EH (cell line): ENCODE data around the gene KCNMB1.

Experiments used
- DNase-seq: peaks from one replicate; pipeline ENCODE4 v3.0.0-alpha.2; 2015; ENCODE audit warnings: low read depth

Gene KCNMB1, protein sequence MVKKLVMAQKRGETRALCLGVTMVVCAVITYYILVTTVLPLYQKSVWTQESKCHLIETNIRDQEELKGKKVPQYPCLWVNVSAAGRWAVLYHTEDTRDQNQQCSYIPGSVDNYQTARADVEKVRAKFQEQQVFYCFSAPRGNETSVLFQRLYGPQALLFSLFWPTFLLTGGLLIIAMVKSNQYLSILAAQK

GRCh38 chr5:170388818-170389549 lies at the start of gene KCNMB1:
Gene KCNMB1, minus strand, starts transcription at chr5:170389367. Its CDS starts 3,920 bp downstream, at chr5:170385447.
- DNase-seq = peak; percentile 7

- DNase-seq = no peak
These were observed 49.4 kb upstream of the KCNMB1 start for GRCh38 chr5:170438581-170438980.

DNA sequence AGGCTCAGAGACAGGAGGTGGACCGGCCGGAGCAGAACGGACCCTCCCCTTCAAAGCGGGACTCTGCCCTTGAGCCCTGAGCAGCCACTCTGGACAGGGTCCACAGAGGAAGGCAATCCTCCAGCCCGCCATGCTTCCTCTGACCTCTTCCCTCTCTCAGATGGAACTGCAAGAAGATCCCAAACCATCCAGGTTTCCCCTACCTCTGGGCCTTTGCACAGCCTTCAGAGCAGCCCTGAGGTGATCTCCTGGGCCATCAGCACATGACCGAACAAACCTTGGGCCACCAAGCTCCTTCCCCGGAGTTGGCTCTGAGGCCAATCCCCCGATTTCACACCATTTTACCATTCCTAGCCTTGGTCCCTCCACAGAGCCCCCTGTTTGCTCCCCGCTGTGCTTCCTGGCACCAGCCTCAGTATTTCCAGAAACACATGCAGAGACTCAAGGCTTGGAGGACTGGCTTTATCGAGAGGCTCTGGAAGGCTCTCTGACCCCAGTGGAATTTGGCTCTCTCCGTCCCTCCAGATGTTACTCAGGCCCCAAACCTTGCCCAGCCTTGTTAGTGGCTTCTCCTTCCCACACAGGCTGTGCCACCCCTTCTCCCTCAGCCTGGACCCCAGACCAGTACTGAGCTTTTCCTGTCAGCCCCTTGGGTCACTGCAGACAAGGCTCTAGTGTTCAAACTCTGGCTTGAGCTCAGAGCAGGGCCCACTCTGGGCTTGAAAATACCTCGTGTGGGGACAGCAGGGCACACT lies 48.6 kb upstream of the KCNMB1 start:
- DNase-seq = no peak

GRCh38 chr5:170436335-170436734 lies 47.2 kb upstream of the KCNMB1 start:
- no peak for DNase-seq

DNA sequence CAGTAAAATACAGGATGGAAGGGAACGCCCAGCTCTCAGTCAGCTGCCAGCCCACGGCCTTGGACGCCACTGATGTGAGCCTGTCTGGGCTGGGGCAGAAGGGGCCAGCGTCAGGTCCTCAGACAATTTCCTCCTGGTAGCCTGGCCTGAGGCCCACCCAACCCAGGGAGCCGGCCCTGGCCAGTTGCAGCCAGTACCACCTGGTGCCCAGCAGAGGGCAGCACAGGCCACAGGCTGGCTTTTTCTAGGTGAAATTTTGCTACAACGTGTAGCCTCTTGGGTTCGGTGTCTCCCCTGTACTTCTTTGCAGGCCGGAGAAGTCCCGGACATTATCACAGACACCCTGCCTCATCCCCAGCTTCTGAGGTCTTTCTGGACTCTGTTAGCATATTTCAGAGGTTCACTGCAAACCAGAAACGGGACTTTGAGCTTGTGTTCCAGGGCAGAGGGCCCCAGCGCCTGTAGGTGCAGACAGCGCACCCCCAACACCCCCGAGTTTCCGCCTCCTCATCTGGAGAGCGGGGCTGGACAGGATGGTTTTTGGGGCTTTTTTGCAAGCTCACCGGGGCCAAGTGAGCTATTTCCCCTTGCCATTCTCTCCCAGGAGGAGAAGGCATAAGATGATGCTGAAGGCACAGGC lies 45.9 kb upstream of the KCNMB1 start:
- peak; percentile 59 for DNase-seq

DNA sequence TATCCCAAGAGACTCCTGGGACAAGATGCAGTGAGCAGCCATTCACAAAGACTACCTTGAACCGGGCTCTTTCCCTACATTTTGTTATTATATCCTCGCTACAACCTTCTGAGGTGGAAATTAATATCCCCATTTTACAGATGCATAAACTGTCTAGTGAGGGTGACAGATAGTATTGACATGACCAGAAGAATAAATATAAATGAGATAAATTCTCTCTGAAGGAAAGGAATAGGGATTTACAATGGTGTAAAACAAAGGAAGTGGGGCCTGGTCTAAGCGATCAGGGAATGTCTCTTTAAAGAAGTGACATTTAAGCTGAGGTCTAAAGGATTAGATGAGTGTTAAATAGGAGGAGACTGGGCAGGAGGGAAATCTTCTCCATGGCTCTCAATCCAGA lies 43.5 kb upstream of the KCNMB1 start:
- DNase-seq = no peak

DNA sequence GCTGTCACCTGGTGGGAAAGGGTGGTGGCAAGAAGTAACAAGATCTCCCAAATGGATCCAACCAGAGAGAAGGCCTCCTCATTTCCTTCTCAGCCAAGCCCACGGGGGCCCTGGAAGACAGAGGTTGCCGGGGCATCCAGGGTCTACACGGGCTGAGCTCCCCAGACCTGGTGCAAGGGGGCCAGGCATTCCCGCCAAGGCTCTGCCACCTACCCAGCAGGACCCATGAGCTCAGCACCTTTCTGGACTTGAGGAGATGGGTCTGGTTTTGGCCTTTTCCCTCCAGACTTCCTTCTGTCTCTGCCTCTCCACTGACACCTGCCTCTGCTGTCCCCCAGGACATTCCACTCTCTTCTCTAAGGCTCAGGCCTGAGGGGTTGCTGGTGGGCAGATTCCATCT lies 42.4 kb upstream of the KCNMB1 start:
- no peak for DNase-seq

- DNase-seq = peak; percentile 43
These were observed 41.8 kb upstream of the KCNMB1 start for GRCh38 chr5:170430866-170431437.

DNA sequence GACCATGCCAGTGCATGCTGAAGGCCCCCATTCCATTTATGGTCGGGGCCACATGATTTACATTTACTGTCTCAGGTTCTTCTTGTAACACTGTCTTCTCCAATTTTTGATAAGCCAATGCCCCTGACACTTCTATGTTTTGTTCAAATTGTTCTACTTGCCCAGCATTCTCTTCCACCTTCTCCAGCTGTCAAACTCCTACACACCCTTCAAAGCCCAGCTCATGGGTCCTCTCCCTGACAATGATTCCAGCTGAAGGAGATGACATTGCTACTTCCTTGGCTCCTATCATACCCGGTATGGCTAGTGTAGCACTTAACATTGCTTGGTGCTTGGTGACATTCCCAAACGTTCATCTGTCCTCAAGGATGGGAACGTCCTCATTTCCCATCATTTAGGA lies 41.1 kb upstream of the KCNMB1 start:
- no peak for DNase-seq

DNA sequence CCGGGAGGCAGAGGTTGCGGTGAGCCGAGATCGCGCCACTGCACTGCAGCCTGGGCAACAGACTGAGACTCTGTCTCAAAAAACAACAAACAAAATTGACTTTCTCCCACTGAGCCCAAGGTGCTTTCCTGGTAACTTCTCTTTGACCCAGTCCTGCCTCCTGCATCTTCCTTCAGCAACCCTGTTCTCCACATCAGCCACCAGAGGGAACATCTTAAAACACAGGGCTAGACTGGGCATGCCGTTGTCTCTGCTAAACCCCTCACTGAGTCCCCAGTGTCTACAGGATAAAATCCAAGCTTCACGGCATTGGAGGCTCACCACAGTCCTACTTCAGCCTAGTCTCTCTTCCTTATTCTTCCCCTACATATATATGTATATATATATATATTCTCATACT lies 39.8 kb upstream of the KCNMB1 start:
- peak; percentile 15 for DNase-seq

DNA sequence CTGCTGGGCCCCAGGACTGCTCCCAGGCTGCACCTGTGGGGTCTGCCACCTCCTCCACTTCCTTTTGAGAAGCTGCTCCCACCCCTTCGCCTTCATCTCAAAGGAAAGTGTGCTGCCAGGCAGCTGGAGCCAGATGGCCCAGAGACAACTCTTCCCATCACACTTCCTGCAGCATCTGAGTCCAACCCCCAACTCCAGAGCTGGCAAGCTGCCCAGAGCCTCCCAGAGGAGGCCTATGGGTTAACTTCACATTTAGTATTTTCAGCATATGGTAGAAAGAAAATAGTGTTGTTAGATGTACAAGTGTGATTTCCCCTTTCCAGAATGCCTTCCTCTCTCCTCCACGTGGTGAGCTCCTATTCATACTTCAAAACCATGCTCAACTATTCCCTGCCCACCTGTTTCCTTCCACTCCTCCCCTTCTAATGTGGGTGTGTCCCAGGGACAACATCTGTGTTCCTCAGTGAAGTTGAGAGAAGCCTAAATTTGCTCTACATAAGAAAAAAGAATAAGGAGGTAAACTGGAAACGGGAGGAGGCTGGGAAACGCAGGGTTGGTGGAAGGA lies 38.6 kb upstream of the KCNMB1 start:
- DNase-seq = peak; percentile 12

GRCh38 chr5:170426786-170427185 lies 37.6 kb upstream of the KCNMB1 start:
- no peak for DNase-seq

GRCh38 chr5:170426149-170426767 lies 37.1 kb upstream of the KCNMB1 start:
- DNase-seq = no peak

- no peak for DNase-seq
These were observed 36.6 kb upstream of the KCNMB1 start for GRCh38 chr5:170425731-170426130.

GRCh38 chr5:170424629-170425028 lies 35.5 kb upstream of the KCNMB1 start:
- no peak for DNase-seq

DNA sequence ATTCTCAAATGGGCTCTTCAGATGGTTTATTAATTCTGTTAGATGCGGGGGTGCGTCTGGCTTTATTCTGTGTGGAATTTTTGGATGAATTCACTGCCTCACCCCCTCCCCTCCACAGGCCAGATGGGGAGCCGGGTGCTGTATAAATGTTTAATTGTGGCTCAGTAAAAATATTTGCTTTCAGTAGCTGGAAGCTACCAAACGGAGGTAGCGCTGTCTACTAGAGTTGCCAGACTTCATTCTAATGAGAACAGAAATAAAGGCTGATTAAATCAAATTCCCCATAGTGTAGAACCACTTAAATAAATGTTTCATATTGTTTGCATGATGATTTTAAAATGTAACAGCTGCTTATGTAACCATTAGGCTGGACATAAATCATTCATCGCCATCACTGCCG lies 34.5 kb upstream of the KCNMB1 start:
- DNase-seq = no peak

DNA sequence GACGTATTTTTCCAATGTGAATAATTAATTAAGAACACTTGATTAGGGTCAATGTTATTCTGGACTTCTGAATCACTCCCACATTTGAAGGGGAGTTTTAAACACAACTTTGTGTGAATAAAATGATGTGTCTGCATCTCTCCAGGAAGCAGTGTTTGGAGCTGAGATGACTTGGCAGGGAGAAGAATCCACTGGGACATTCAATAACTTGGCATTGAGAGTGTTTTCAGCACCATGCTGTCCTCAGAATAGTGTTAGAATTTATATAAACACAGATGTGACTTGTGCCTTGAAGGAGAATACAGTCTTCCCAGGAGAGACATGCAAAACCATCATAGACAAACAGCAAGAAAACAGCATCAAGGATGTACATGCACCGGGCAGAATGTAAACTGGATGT lies 32.7 kb upstream of the KCNMB1 start:
- DNase-seq = no peak

- peak; percentile 64 for DNase-seq
These were observed 31.7 kb upstream of the KCNMB1 start for GRCh38 chr5:170420806-170421412.

GRCh38 chr5:170419643-170420042 lies 30.5 kb upstream of the KCNMB1 start:
- DNase-seq = no peak

DNA sequence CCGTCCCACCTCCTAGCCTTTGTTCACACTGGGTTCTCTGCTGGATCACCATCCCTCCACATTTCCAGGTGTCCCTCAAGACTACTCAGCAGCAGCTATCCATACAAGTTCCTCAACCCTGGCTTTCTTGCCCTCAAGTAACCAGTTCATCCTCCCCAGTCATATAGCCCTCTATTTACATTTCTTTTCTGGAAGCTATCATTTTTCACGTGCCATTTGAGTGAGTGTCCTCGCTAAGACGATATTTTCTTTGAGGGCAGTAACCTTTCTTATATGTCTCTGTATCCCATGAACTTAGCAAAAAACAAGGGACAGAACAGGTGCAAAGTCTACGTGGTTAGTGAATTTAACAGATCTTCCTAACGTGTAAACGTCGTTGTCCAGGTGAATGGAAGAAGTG lies 29.6 kb upstream of the KCNMB1 start:
- peak; percentile 34 for DNase-seq

DNA sequence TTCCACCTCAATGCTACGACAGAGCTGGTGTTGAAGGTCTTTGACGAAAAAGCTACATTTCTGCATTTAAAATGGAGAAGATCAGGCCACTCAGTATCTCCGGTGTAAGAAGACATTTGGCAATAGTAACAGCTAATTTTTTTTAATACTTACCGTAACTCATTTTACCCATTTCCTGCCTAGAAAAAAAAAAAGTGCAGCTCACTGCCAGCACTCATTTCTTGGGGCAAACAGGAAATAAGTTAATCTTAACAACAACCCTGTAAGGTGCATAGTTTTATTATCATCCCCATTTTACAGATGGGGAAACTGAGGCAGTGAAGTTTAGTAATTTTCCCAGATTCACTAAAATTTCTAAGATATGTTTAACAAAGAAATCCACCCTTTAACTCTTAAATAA lies 27.4 kb upstream of the KCNMB1 start:
- DNase-seq = no peak
